ENCODE data around the gene TBC1D17.

- TF ChIP-seq EZH2 (IDR thresholded peaks at IDR 0.05; ENCODE audit: low read length, unreplicated experiment): no peak
- TF ChIP-seq, protein P1, sequence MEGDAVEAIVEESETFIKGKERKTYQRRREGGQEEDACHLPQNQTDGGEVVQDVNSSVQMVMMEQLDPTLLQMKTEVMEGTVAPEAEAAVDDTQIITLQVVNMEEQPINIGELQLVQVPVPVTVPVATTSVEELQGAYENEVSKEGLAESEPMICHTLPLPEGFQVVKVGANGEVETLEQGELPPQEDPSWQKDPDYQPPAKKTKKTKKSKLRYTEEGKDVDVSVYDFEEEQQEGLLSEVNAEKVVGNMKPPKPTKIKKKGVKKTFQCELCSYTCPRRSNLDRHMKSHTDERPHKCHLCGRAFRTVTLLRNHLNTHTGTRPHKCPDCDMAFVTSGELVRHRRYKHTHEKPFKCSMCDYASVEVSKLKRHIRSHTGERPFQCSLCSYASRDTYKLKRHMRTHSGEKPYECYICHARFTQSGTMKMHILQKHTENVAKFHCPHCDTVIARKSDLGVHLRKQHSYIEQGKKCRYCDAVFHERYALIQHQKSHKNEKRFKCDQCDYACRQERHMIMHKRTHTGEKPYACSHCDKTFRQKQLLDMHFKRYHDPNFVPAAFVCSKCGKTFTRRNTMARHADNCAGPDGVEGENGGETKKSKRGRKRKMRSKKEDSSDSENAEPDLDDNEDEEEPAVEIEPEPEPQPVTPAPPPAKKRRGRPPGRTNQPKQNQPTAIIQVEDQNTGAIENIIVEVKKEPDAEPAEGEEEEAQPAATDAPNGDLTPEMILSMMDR (conservative IDR thresholded peaks at IDR 0.05; ENCODE audit: low read depth, low read length): peak; percentile 60
Measured at GRCh38 chr19:49916839-49917733, 39.6 kb downstream of the TBC1D17 start.

All from PC-3 (cell line).